ENCODE data around the gene RAP1GDS1. TPM values are rescaled to one million over a fixed set of nuclear protein-coding genes. Genes with fewer than 3 reads are reported as not detected.

RAP1GDS1 gene
- total RNA-seq, 1 donor from 2014 or later = 67.8 TPM

GRCh38 chr4:98433691-98434090 lies 172.5 kb downstream of the RAP1GDS1 start:
- Mint-ChIP-seq H3K27me3 (ENCODE audit: unreplicated experiment) (no peaks in the 10 kb centered on the region), H3K4me3 (ENCODE audit: unreplicated experiment) (no peak overlapping the region), H3K36me3 (ENCODE audit: low read depth, unreplicated experiment) (peaks cover 4% of the 10 kb centered on the region), H3K9me3 (ENCODE audit: unreplicated experiment) (no peaks in the 10 kb centered on the region), H3K4me1 (ENCODE audit: unreplicated experiment) (no peaks in the 10 kb centered on the region), H3K27ac (ENCODE audit: unreplicated experiment) (no peak overlapping the region)
- DNase-seq (ENCODE audit: low spot score) = no peak
- no peak for TF ChIP-seq CTCF (IDR thresholded peaks at IDR 0.05; ENCODE audit: unreplicated experiment)

GRCh38 chr4:98434816-98435215 lies 173.6 kb downstream of the RAP1GDS1 start:
- Mint-ChIP-seq H3K36me3 (ENCODE audit: low read depth, unreplicated experiment) (peaks cover 4% of the 10 kb centered on the region), H3K4me1 (ENCODE audit: unreplicated experiment) (no peaks in the 10 kb centered on the region), H3K9me3 (ENCODE audit: unreplicated experiment) (no peaks in the 10 kb centered on the region), H3K27ac (ENCODE audit: unreplicated experiment) (no peak overlapping the region), H3K27me3 (ENCODE audit: unreplicated experiment) (no peaks in the 10 kb centered on the region), H3K4me3 (ENCODE audit: unreplicated experiment) (no peak overlapping the region)
- TF ChIP-seq CTCF (IDR thresholded peaks at IDR 0.05; ENCODE audit: unreplicated experiment) = no peak
- no peak for DNase-seq (ENCODE audit: low spot score)

GRCh38 chr4:98444371-98444770 lies 183.2 kb downstream of the RAP1GDS1 start:
- H3K36me3 Mint-ChIP-seq (ENCODE audit: low read depth, unreplicated experiment) = peaks cover 23% of the 10 kb centered on the region

DNA sequence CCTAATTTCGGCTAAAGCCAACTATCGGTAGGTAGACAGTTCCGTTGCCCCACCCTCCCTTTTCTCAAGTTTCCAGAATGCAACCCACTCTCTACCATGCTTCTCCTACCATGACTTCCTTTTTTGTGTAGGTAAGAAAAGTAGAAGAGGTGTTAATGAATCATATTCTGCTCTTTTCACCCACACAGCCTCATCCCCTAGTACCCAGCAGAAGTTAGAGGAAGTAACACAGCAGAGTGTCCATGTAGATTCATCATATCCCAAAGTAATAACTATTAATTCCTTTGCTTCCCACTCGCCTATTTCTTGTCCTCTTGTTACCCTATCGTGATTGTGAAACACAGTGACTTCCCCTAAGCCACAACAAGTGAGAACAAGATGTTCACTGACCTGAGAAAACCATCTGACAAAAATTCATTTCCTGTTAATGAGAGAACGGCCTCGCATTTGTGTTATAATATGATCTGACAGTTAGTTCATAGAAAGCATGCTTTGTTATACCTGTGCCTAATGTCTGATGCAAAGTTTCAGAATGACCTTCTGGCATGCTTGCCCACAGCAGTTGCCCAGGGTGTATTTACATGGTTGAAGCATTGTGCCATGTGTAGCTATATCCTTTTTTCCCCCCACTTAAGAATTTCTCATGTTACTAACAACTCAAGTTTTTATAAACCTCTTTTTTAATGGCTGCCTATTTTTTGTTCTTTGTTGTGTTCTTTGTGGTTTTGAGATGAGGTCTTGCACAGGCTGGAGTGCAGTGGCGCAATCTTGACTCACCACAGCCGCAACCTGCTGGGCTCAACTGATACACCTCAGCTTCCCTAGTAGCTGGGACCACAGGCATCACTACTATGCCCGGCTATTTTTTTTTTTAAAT lies 185.6 kb downstream of the RAP1GDS1 start:
- H3K27ac Mint-ChIP-seq (ENCODE audit: unreplicated experiment) = no peak overlapping the region
- H3K9me3 Mint-ChIP-seq (ENCODE audit: unreplicated experiment) = no peaks in the 10 kb centered on the region
- TF ChIP-seq CTCF (IDR thresholded peaks at IDR 0.05; ENCODE audit: unreplicated experiment) = no peak
- H3K4me1 Mint-ChIP-seq (ENCODE audit: unreplicated experiment) = no peaks in the 10 kb centered on the region
- DNase-seq (ENCODE audit: low spot score) = no peak
- H3K27me3 Mint-ChIP-seq (ENCODE audit: unreplicated experiment) = peaks cover 6% of the 10 kb centered on the region
- H3K4me3 Mint-ChIP-seq (ENCODE audit: unreplicated experiment) = no peak overlapping the region
- H3K36me3 Mint-ChIP-seq (ENCODE audit: low read depth, unreplicated experiment) = peaks cover 23% of the 10 kb centered on the region

More at GRCh38 chr4:98444371-98444770, 183.2 kb downstream of the RAP1GDS1 start:
- Mint-ChIP-seq H3K27ac (ENCODE audit: unreplicated experiment) (no peak overlapping the region), H3K27me3 (ENCODE audit: unreplicated experiment) (peaks cover 6% of the 10 kb centered on the region), H3K4me3 (ENCODE audit: unreplicated experiment) (no peak overlapping the region), H3K4me1 (ENCODE audit: unreplicated experiment) (no peaks in the 10 kb centered on the region), H3K9me3 (ENCODE audit: unreplicated experiment) (no peaks in the 10 kb centered on the region)
- no peak for DNase-seq (ENCODE audit: low spot score)
- no peak for TF ChIP-seq CTCF (IDR thresholded peaks at IDR 0.05; ENCODE audit: unreplicated experiment)

DNA sequence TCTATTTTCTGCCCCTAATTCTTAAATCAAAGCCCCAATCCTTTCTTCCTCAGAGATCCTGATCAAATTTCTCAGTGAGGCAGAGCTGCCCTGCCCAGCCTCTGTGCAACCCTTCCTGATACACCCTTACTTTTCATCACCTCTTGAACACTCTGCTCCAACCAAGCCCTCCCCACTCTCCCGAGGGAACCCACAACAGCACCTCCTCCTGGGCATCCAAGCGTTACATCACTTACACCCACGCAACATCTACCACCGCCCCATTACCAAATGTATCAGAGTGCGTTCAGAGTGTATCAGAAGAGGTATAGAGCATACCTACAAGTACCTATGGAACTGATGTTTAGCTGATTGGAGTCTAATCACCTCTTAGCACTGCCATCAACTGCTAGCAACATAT lies 186.5 kb downstream of the RAP1GDS1 start:
- H3K9me3 Mint-ChIP-seq (ENCODE audit: unreplicated experiment) = no peaks in the 10 kb centered on the region
- no peak for DNase-seq (ENCODE audit: low spot score)
- no peak overlapping the region for H3K4me3 Mint-ChIP-seq (ENCODE audit: unreplicated experiment)
- peaks cover 6% of the 10 kb centered on the region for H3K27me3 Mint-ChIP-seq (ENCODE audit: unreplicated experiment)
- peaks cover 16% of the 10 kb centered on the region for H3K36me3 Mint-ChIP-seq (ENCODE audit: low read depth, unreplicated experiment)
- H3K4me1 Mint-ChIP-seq (ENCODE audit: unreplicated experiment) = no peaks in the 10 kb centered on the region
- H3K27ac Mint-ChIP-seq (ENCODE audit: unreplicated experiment) = no peak overlapping the region
- no peak for TF ChIP-seq CTCF (IDR thresholded peaks at IDR 0.05; ENCODE audit: unreplicated experiment)
